Naive thymus-derived CD4-positive, alpha-beta T cell (primary cell): ENCODE measurements around the gene ANO5. TPM values are rescaled to one million over a fixed set of nuclear protein-coding genes. Genes with fewer than 3 reads are reported as not detected.

ENCODE experiments used
- ATAC-seq: fragments of 150-1000 bp; cut with Tn5 transposase; 2 replicates; pipeline ENCODE4 v1.10.0; 2021; ENCODE audit warnings: mild to moderate bottlenecking, moderate library complexity
- CTCF ChIA-PET: fragments of 350-600 bp; sonication (Branson Sonifier 250); formaldehyde crosslinking; loops from one replicate; lab custom pipeline; 2021; ENCODE audit warnings: antibody characterized with exemption; lab: Charles Lee
- POLR2A ChIA-PET: fragments of 350-600 bp; sonication (Branson Sonifier 250); formaldehyde crosslinking; loops from one replicate; lab custom pipeline; 2021; ENCODE audit warnings: antibody characterized with exemption, inconsistent platforms; lab: Charles Lee
- DNase-seq, 9 donors: peaks; one replicate each; pipeline versions ENCODE4 v3.0.0 to v3.0.0-alpha.2; 2020 to 2022; ENCODE audit warnings: mixed read lengths in 1 of 9
- H3K27ac ChIP-seq: one replicate; pipeline ENCODE4 v1.7.0; 2013; ENCODE audit warnings: mild to moderate bottlenecking, low read depth, low read length, moderate library complexity
- H3K27me3 ChIP-seq, 2 donors: one replicate each; pipeline ENCODE4 v1.7.0; 2013; ENCODE audit warnings: low read length in 2 of 2, mild to moderate bottlenecking in 2 of 2, moderate library complexity in 2 of 2; ENCODE audit not compliant: control insufficient read depth in 2 of 2, insufficient read depth in 2 of 2
- H3K36me3 ChIP-seq, 3 experiments: 1 replicate in 2 of 3; 2 replicates in 1 of 3; pipeline ENCODE4 v1.7.0; 2013; ENCODE audit warnings: low read length in 3 of 3, mild to moderate bottlenecking in 3 of 3, moderate library complexity in 1 of 3; ENCODE audit not compliant: insufficient read depth in 3 of 3, control insufficient read depth in 2 of 3
- H3K4me1 ChIP-seq, 2 donors: one replicate each; pipeline ENCODE4 v1.7.0; 2013; ENCODE audit warnings: low read length in 2 of 2, mild to moderate bottlenecking in 2 of 2, moderate library complexity in 1 of 2; ENCODE audit not compliant: control insufficient read depth in 2 of 2, insufficient read depth in 2 of 2
- H3K4me3 ChIP-seq: 2 replicates; pipeline ENCODE4 v1.7.0; 2013; ENCODE audit warnings: mild to moderate bottlenecking, low read length
- H3K9me3 ChIP-seq, 3 experiments: 1 replicate in 2 of 3; 2 replicates in 1 of 3; pipeline ENCODE4 v1.7.0; 2013; ENCODE audit warnings: low read length in 3 of 3; ENCODE audit not compliant: control insufficient read depth in 2 of 3
- H3K27ac Mint-ChIP-seq, 9 donors: one replicate each; pipeline ENCODE4 v1.8.0; 2020 to 2022; ENCODE audit warnings: mixed read lengths in 9 of 9, mild to moderate bottlenecking in 8 of 9, moderate library complexity in 5 of 9, inconsistent platforms in 2 of 9
- H3K27me3 Mint-ChIP-seq, 5 donors: one replicate each; pipeline ENCODE4 v1.8.0; 2021 to 2022; ENCODE audit warnings: mixed read lengths in 5 of 5, mild to moderate bottlenecking in 1 of 5
- H3K36me3 Mint-ChIP-seq, 5 donors: one replicate each; pipeline ENCODE4 v1.8.0; 2020 to 2022; ENCODE audit warnings: mixed read lengths in 5 of 5, mild to moderate bottlenecking in 3 of 5, inconsistent platforms in 1 of 5
- H3K4me1 Mint-ChIP-seq, 7 donors: one replicate each; pipeline ENCODE4 v1.8.0; 2020 to 2022; ENCODE audit warnings: mixed read lengths in 7 of 7, mild to moderate bottlenecking in 3 of 7, inconsistent platforms in 1 of 7
- H3K4me3 Mint-ChIP-seq, 10 donors: one replicate each; pipeline ENCODE4 v1.8.0; 2020 to 2022; ENCODE audit warnings: mild to moderate bottlenecking in 10 of 10, mixed read lengths in 10 of 10, moderate library complexity in 6 of 10, inconsistent platforms in 2 of 10
- H3K9me3 Mint-ChIP-seq, 11 donors: one replicate each; pipeline ENCODE4 v1.8.0; 2020 to 2022; ENCODE audit warnings: mixed read lengths in 11 of 11, mild to moderate bottlenecking in 4 of 11, inconsistent platforms in 1 of 11, moderate library complexity in 1 of 11
- intact Hi-C, 2 donors: fragments of 100-400 bp; cut with micrococcal nuclease; formaldehyde crosslinking; loops; one replicate each; pipeline ENCODE4 v1.15.1; 2023
- polyA plus RNA-seq, 2 donors: library from polyadenylated mRNA; unstranded; fragments of 300-500 nt; fragmentation: Illumina TruSeq; gene quantifications; one replicate each; pipeline ENCODE4 v1.2.3, GENCODE V29; 2021
- total RNA-seq, 6 experiments: library from RNA in 5 of 6; stranded (reverse) in 5 of 6; gene quantifications; 1 replicate in 5 of 6; 2 replicates in 1 of 6; pipeline ENCODE4 v1.2.3 and lab custom pipeline; 2021 to 2026

Gene ANO5
- total and polyA plus RNA-seq, 7 experiments from 2014 or later: 0.07 to 0.12 (median 0.11) TPM; not detected in 4

DNA sequence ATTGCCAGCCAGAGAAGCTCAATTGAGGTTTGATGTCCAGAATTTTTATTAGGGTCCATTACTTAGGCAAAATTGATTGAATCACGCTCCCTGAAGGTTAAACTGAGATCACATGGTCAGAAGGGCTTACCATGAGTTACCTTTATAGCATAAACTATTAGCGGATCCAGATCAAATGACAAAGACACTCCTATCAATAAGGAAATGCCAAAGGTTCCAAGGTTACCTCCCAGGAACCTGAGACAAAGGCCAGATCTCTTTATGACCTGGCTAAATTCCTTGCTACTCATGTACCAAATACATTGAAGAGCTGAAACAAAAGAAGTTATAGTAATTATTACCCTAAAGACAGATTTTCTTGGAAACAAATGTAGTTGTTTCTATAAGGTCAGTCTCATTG lies 27.8 kb upstream of the ANO5 start:
- H3K9me3 ChIP-seq: no peaks in the 10 kb centered on the region
- ATAC-seq (no peak), DNase-seq (no peak)
- H3K4me1 ChIP-seq: no peaks in the 10 kb centered on the region
- Mint-ChIP-seq H3K4me1 (peaks cover 0 to 3% (median 0%) of the 10 kb centered on the region in 7 donors), H3K9me3 (peaks cover 0 to 4% (median 0%) of the 10 kb centered on the region in 11 donors), H3K27ac (no peak overlapping the region), H3K27me3 (peaks cover 0 to 4% (median 1%) of the 10 kb centered on the region in 5 donors), H3K4me3 (no peak overlapping the region), H3K36me3 (no peaks in the 10 kb centered on the region)
- no peak overlapping the region for H3K4me3 ChIP-seq
- no peaks in the 10 kb centered on the region for H3K36me3 ChIP-seq
- H3K27me3 ChIP-seq: no peaks in the 10 kb centered on the region
- POLR2A ChIA-PET: no interaction called here
- H3K27ac ChIP-seq: no peak overlapping the region
- CTCF ChIA-PET: no interaction called here
- intact Hi-C loops: no loop called here

DNA sequence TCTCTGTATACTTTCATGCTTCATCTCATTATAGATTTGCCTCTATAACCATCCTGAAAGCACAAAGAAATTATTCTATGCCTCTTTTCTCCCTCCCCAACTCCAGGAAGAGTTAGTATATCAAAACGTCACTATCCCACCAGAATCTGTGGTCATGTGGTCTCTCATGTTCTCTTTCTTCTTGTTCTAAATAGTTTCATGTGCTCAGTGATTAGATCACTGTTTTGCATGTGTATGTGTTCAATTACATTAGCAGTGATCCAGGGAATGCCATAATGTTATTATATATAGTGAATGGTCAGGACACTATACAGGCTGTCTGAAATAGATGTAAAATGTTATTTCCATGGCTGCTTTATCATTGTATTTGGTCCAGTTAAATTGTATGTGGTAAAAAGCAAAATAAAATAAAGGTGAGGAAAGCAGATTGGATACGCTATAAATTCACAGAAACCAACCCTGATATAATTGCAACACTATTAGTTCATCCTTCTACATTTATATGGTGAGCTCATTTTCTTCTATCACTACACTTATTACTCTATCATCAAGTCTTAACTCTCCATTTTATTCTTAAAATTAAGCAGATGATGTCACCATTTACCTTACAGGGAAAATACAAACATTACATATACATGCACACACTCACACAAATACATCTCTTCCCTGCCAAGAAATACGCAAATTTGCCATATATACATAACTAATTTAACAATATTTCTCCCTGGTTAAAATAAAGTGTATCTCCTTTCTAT lies 26.9 kb upstream of the ANO5 start:
- ChIA-PET CTCF (no interaction called here), POLR2A (no interaction called here)
- Histone ChIP-seq H3K27me3 (no peaks in the 10 kb centered on the region), H3K4me3 (no peak overlapping the region), H3K27ac (no peak overlapping the region), H3K4me1 (no peaks in the 10 kb centered on the region), H3K36me3 (no peaks in the 10 kb centered on the region), H3K9me3 (no peaks in the 10 kb centered on the region)
- ATAC-seq: no peak
- no peaks in the 10 kb centered on the region for H3K36me3 Mint-ChIP-seq
- no peak overlapping the region for H3K27ac Mint-ChIP-seq
- peaks cover 0 to 4% (median 0%) of the 10 kb centered on the region in 11 donors for H3K9me3 Mint-ChIP-seq
- intact Hi-C loops: no loop called here
- DNase-seq: no peak
- H3K4me1 Mint-ChIP-seq: peaks cover 0 to 3% (median 0%) of the 10 kb centered on the region in 7 donors
- no peak overlapping the region for H3K4me3 Mint-ChIP-seq
- H3K27me3 Mint-ChIP-seq: peaks cover 0 to 6% (median 1%) of the 10 kb centered on the region in 5 donors

DNA sequence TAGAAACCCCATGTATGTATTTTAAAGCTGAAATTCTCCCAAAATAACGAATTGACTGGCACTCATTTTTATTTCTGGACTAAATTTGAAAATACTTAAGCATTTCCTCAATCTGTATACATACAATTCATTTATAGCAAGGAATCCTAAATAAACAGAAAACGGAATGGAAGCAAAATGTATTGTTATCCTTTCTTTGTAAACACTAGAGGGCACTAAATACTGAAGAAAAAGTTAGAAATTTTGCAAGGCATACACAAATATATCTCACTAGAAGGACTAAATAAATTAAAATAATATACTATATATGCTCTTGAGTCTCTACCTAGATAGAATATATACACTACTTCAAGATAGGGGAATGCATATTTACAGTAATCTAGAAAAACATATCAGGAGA lies 23.1 kb upstream of the ANO5 start:
- DNase-seq (no peak), ATAC-seq (no peak)
- Histone ChIP-seq H3K27me3 (no peaks in the 10 kb centered on the region), H3K4me1 (no peaks in the 10 kb centered on the region), H3K4me3 (no peak overlapping the region), H3K36me3 (no peaks in the 10 kb centered on the region), H3K9me3 (no peaks in the 10 kb centered on the region), H3K27ac (no peak overlapping the region)
- Mint-ChIP-seq H3K27ac (no peak overlapping the region), H3K9me3 (peaks cover 0 to 1% (median 0%) of the 10 kb centered on the region in 11 donors), H3K4me3 (no peak overlapping the region), H3K27me3 (peaks cover 0 to 6% (median 1%) of the 10 kb centered on the region in 5 donors), H3K36me3 (no peaks in the 10 kb centered on the region), H3K4me1 (no peaks in the 10 kb centered on the region)
- CTCF ChIA-PET: no interaction called here
- POLR2A ChIA-PET: no interaction called here
- intact Hi-C loops: no loop called here

DNA sequence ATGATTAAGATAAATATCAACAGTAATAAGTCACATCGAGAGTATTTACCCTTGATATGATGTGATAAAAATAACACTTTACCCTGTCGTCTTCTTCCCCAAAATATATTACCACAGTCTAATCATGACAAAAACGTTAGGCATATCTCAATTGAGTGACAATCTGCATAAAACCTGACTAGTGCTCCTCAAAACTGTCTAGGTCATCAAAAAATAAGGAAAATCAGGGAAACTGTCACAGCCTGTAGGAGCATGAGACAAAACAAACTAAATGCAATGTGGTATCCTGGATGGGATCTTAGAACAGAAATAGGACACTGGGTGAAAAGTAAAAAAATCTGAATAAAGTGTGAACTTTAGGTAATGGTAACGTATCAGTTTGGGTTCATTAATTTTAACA lies 19.4 kb upstream of the ANO5 start:
- Mint-ChIP-seq H3K36me3 (no peaks in the 10 kb centered on the region), H3K4me1 (no peaks in the 10 kb centered on the region), H3K27me3 (peaks cover 0 to 8% (median 4%) of the 10 kb centered on the region in 5 donors), H3K27ac (no peak overlapping the region), H3K9me3 (peaks cover 0 to 5% (median 0%) of the 10 kb centered on the region in 11 donors), H3K4me3 (no peak overlapping the region)
- CTCF ChIA-PET: no interaction called here
- Histone ChIP-seq H3K9me3 (no peaks in the 10 kb centered on the region), H3K27ac (no peak overlapping the region), H3K4me3 (no peak overlapping the region), H3K4me1 (no peaks in the 10 kb centered on the region), H3K27me3 (no peaks in the 10 kb centered on the region), H3K36me3 (no peaks in the 10 kb centered on the region)
- intact Hi-C loops: no loop called here
- DNase-seq (no peak), ATAC-seq (no peak)
- POLR2A ChIA-PET: no interaction called here

DNA sequence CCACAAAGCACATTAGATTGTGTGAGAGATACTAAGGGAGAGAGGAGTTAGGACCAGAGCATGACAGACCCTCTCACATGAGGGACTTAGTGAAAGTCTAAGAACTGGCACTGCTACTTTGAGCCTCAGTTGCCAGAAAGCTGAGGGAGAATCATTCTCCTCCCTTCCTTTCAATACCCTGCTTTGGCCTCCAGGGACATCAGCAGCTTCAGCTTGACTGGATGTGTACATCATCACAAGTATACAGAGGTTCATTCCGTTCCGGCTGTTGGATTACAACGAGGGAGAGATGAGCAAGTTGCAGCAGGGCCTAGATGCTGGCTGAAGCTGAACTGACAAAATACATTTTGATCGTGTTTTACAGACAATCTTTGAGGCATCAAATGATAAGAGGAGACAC lies 15.7 kb upstream of the ANO5 start:
- Mint-ChIP-seq H3K36me3 (no peaks in the 10 kb centered on the region), H3K27me3 (peaks cover 0 to 9% (median 4%) of the 10 kb centered on the region in 5 donors), H3K4me1 (no peaks in the 10 kb centered on the region), H3K27ac (no peak overlapping the region), H3K9me3 (peaks cover 0 to 7% (median 0%) of the 10 kb centered on the region in 11 donors), H3K4me3 (no peak overlapping the region)
- no peak overlapping the region for H3K4me3 ChIP-seq
- no peaks in the 10 kb centered on the region for H3K4me1 ChIP-seq
- ATAC-seq: no peak
- CTCF ChIA-PET: no interaction called here
- no peaks in the 10 kb centered on the region for H3K27me3 ChIP-seq
- intact Hi-C loops: no loop called here
- H3K27ac ChIP-seq: no peak overlapping the region
- POLR2A ChIA-PET: no interaction called here
- H3K9me3 ChIP-seq: no peaks in the 10 kb centered on the region
- no peak for DNase-seq
- no peaks in the 10 kb centered on the region for H3K36me3 ChIP-seq

DNA sequence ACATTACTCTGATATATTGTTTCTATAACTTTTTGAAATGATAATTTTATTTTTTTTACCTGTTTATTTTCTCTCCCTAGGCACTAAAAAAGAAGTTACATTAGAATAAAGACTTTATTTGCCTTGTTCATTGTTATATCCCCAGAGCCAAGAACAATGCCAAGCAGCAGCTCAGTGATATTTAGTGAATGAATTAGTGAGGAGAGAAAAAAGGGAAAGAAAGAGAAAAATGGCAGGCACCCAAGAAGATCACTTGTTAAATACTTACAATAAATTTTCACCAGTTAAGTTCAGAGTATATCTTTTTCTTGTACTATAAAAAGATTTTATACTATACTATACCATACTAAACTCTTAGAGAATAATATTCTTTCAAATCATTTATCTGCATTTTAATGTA lies 13.3 kb upstream of the ANO5 start:
- H3K4me1 ChIP-seq: no peaks in the 10 kb centered on the region
- ATAC-seq (no peak), DNase-seq (no peak)
- H3K9me3 Mint-ChIP-seq: peaks cover 0 to 7% (median 0%) of the 10 kb centered on the region in 11 donors
- ChIA-PET POLR2A (no interaction called here), CTCF (no interaction called here)
- no peak overlapping the region for H3K4me3 ChIP-seq
- intact Hi-C loops: no loop called here
- H3K27ac ChIP-seq: no peak overlapping the region
- no peaks in the 10 kb centered on the region for H3K36me3 ChIP-seq
- H3K36me3 Mint-ChIP-seq: no peaks in the 10 kb centered on the region
- H3K4me1 Mint-ChIP-seq: no peaks in the 10 kb centered on the region
- no peak overlapping the region for H3K4me3 Mint-ChIP-seq
- H3K27ac Mint-ChIP-seq: no peak overlapping the region
- H3K9me3 ChIP-seq: no peaks in the 10 kb centered on the region
- H3K27me3 Mint-ChIP-seq: peaks cover 0 to 9% (median 4%) of the 10 kb centered on the region in 5 donors
- no peaks in the 10 kb centered on the region for H3K27me3 ChIP-seq

DNA sequence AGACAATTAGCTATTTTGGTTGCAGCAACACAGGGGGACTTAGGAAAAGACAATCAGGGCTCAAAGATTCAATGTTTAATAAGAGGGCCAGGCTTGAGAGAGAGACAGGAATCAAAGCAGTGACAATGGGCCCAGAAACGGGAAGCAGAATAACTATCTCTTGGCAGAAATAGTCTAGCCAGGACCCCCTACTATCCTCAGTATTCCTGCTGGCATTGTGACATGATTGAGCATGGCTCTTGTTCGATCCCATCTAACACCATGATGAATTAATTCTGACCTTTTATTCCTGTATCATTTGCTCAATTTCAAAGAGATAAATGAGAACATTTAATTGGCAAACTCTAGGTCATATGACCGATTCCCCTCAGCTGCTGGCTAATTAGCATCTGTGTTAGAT lies 12.8 kb upstream of the ANO5 start:
- POLR2A ChIA-PET: no interaction called here

More for the DNA sequence above, 12.8 kb upstream of the ANO5 start:
- H3K4me1 Mint-ChIP-seq: no peaks in the 10 kb centered on the region
- no peak for DNase-seq
- Histone ChIP-seq H3K36me3 (no peaks in the 10 kb centered on the region), H3K9me3 (no peaks in the 10 kb centered on the region), H3K27ac (no peak overlapping the region), H3K27me3 (no peaks in the 10 kb centered on the region), H3K4me3 (no peak overlapping the region), H3K4me1 (no peaks in the 10 kb centered on the region)
- H3K27ac Mint-ChIP-seq: no peak overlapping the region
- ATAC-seq: no peak
- H3K36me3 Mint-ChIP-seq: no peaks in the 10 kb centered on the region
- no peak overlapping the region for H3K4me3 Mint-ChIP-seq
- CTCF ChIA-PET: no interaction called here
- intact Hi-C loops: no loop called here
- peaks cover 0 to 9% (median 4%) of the 10 kb centered on the region in 5 donors for H3K27me3 Mint-ChIP-seq
- H3K9me3 Mint-ChIP-seq: peaks cover 0 to 7% (median 0%) of the 10 kb centered on the region in 11 donors
